ENCODE measurements around the gene ARIH1.

The ARIH1 gene

GRCh38 chr15:72540606-72541237, 66.6 kb downstream of the ARIH1 start:
- no peak for DNase-seq

GRCh38 chr15:72541674-72542073, 67.5 kb downstream of the ARIH1 start:
- DNase-seq: no peak

GRCh38 chr15:72545156-72545555, 71.0 kb downstream of the ARIH1 start:
- DNase-seq: no peak

GRCh38 chr15:72554471-72555425, 80.6 kb downstream of the ARIH1 start:
- DNase-seq: no peak

GRCh38 chr15:72559781-72560180, 85.7 kb downstream of the ARIH1 start:
- DNase-seq: no peak

- DNase-seq: no peak
Observed at GRCh38 chr15:72560458-72560857, 86.3 kb downstream of the ARIH1 start.

GRCh38 chr15:72562386-72562785, 88.3 kb downstream of the ARIH1 start:
- no peak for DNase-seq

- no peak for DNase-seq
Observed at GRCh38 chr15:72562878-72563277, 88.7 kb downstream of the ARIH1 start.

GRCh38 chr15:72564091-72564490, 90.0 kb downstream of the ARIH1 start:
- no peak for DNase-seq

- no peak for DNase-seq
Observed at GRCh38 chr15:72566973-72567372, 92.8 kb downstream of the ARIH1 start.

GRCh38 chr15:72570059-72570458, 95.9 kb downstream of the ARIH1 start:
- DNase-seq: no peak

GRCh38 chr15:72579814-72580213, 105.7 kb downstream of the ARIH1 start:
- no peak for DNase-seq

- no peak for DNase-seq
Observed at GRCh38 chr15:72584006-72584405, 109.9 kb downstream of the ARIH1 start.

GRCh38 chr15:72585025-72585424, 110.9 kb downstream of the ARIH1 start:
- no peak for DNase-seq

GRCh38 chr15:72585476-72586058, 111.4 kb downstream of the ARIH1 start:
- no peak for DNase-seq

- no peak for DNase-seq
Observed at GRCh38 chr15:72588096-72588495, 114.0 kb downstream of the ARIH1 start.

- DNase-seq: no peak
Observed at GRCh38 chr15:72590427-72590826, 116.3 kb downstream of the ARIH1 start.

- no peak for DNase-seq
Observed at GRCh38 chr15:72591361-72591760, 117.2 kb downstream of the ARIH1 start.

GRCh38 chr15:72592097-72592496, 118.0 kb downstream of the ARIH1 start:
- DNase-seq: no peak

- no peak for DNase-seq
Observed at GRCh38 chr15:72592676-72593075, 118.5 kb downstream of the ARIH1 start.

GRCh38 chr15:72593838-72594237, 119.7 kb downstream of the ARIH1 start:
- DNase-seq: no peak

- DNase-seq: peak; percentile 80
Observed at GRCh38 chr15:72599855-72600464, 125.8 kb downstream of the ARIH1 start.

- DNase-seq: no peak
Observed at GRCh38 chr15:72604794-72605193, 130.7 kb downstream of the ARIH1 start.

Data from eye (tissue), 1 donor.